Measurements from ENCODE around the gene DDX23.

DNA sequence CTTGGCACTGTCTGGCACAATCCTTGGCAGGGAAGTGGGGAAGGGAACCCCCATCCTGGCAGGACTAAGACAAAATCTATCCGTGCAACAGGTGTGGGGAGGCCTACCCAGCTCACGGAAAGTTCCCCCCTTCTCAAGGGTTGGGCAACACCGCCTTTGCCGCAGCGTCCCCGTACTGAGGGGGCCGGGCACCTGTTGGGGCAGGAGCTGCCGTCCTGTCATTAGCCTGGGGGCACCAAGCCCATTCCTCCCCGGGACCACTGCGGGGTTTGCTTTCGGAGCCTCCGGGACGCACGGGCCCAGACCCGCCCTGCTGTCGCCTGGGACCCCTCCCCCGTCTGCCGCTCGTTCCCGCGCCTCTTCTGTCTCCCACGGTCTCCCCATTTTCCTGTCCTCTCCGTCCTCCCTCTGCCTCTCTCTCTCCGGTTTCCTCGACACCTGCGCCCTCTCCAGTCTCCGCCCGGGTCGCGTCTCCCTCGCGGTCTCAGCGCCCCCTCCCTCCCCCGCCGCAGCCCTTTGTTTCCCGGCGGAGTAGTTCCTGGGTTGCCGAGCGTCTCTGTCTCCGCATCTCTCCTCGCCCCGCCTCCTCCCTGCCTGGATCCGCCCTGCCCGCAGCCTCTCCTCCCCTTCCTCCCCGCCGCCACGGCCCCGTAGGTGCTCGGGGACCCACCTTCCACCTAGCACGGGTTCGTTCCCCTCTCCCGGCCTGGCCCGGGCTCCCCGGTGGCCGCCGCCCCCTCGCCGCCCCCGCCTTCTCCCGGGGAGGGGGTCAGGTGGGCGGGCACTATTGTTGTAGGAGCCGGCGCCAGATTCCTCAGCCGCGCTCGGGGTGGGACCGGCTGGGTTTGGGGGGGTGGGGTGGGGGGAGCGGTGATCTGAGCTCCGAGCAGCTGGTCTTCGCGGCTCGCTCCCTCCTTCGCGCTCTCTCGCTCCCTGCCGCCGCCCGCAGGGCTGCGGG, 33.8 kb downstream of the DDX23 start, which contains the start of gene CACNB3:
- TF ChIP-seq RFX5 (IDR thresholded peaks at IDR 0.05; ENCODE audit: low read depth, low read length) (no peak), MAZ (IDR thresholded peaks at IDR 0.05; ENCODE audit: borderline replicate concordance, low read depth, low read length) (no peak), POLR2A (IDR thresholded peaks at IDR 0.05; ENCODE audit: low read depth, low read length) (no peak; the same call in 1 of the 2 replicates)
- TF ChIP-seq, protein P1, sequence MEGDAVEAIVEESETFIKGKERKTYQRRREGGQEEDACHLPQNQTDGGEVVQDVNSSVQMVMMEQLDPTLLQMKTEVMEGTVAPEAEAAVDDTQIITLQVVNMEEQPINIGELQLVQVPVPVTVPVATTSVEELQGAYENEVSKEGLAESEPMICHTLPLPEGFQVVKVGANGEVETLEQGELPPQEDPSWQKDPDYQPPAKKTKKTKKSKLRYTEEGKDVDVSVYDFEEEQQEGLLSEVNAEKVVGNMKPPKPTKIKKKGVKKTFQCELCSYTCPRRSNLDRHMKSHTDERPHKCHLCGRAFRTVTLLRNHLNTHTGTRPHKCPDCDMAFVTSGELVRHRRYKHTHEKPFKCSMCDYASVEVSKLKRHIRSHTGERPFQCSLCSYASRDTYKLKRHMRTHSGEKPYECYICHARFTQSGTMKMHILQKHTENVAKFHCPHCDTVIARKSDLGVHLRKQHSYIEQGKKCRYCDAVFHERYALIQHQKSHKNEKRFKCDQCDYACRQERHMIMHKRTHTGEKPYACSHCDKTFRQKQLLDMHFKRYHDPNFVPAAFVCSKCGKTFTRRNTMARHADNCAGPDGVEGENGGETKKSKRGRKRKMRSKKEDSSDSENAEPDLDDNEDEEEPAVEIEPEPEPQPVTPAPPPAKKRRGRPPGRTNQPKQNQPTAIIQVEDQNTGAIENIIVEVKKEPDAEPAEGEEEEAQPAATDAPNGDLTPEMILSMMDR (conservative IDR thresholded peaks at IDR 0.05; ENCODE audit: low read depth, low read length) = no peak
- TF ChIP-seq, protein P2, sequence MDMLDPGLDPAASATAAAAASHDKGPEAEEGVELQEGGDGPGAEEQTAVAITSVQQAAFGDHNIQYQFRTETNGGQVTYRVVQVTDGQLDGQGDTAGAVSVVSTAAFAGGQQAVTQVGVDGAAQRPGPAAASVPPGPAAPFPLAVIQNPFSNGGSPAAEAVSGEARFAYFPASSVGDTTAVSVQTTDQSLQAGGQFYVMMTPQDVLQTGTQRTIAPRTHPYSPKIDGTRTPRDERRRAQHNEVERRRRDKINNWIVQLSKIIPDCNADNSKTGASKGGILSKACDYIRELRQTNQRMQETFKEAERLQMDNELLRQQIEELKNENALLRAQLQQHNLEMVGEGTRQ (IDR thresholded peaks at IDR 0.05; ENCODE audit: low read depth, low read length) = no peak
